H1 (cell line): ENCODE results near the gene SMIM7. TPM values are rescaled to one million over a fixed set of nuclear protein-coding genes. Genes with fewer than 3 reads are reported as not detected.

Experiments used
- CTCF ChIA-PET: fragments of 300-600 bp; sonication (Branson Sonifier 250); formaldehyde crosslinking; loops from one replicate; lab custom pipeline; 2021; ENCODE audit not compliant: partially characterized antibody; lab: Charles Lee
- POLR2A ChIA-PET: fragments of 300-600 bp; sonication (Branson Sonifier 250); formaldehyde crosslinking; loops from one replicate; lab custom pipeline; 2021; ENCODE audit warnings: inconsistent platforms; ENCODE audit not compliant: partially characterized antibody; lab: Charles Lee
- DNase-seq, 2 experiments: peaks; one replicate each; pipeline versions ENCODE4 v3.0.0 to v3.0.0-alpha.2; 2010 to 2022; ENCODE audit warnings: low spot score in 2 of 2, low read depth in 1 of 2, mixed read lengths in 1 of 2
- FAIRE-seq: peaks from 2 replicates; lab custom pipeline; 2011; peaks lifted over from hg19 to GRCh38; lab: Jason Lieb, UNC
- H2AFZ ChIP-seq: 2 replicates; pipeline ENCODE4 v1.8.1; 2012; ENCODE audit warnings: low read length, inconsistent platforms
- H2AK5ac ChIP-seq: 2 replicates; pipeline ENCODE4 v1.6.1; 2013; ENCODE audit warnings: low read depth, low read length
- H2BK120ac ChIP-seq: replicated peaks from 2 replicates; pipeline ENCODE3; 2013; ENCODE audit warnings: low read depth, low read length, inconsistent platforms
- H2BK12ac ChIP-seq: 2 replicates; pipeline ENCODE4 v1.6.1; 2013; ENCODE audit warnings: low read depth, low read length
- H2BK15ac ChIP-seq: 2 replicates; pipeline ENCODE4 v1.6.1; 2013; ENCODE audit warnings: low read length
- H2BK20ac ChIP-seq: 2 replicates; pipeline ENCODE4 v1.6.1; 2013; ENCODE audit warnings: low read length
- H2BK5ac ChIP-seq: 2 replicates; pipeline ENCODE4 v1.6.1; 2013; ENCODE audit warnings: low read depth, low read length
- H3K14ac ChIP-seq: 2 replicates; pipeline ENCODE4 v1.6.1; 2013; ENCODE audit warnings: inconsistent platforms; ENCODE audit not compliant: insufficient read length
- H3K18ac ChIP-seq: 2 replicates; pipeline ENCODE4 v1.6.1; 2013; ENCODE audit warnings: low read length; ENCODE audit errors: extremely low read depth
- H3K23ac ChIP-seq: 2 replicates; pipeline ENCODE4 v1.6.1; 2013; ENCODE audit warnings: inconsistent platforms; ENCODE audit not compliant: insufficient read length
- H3K23me2 ChIP-seq: 2 replicates; pipeline ENCODE4 v1.6.1; 2013; ENCODE audit warnings: low read depth, low read length
- H3K27ac ChIP-seq: 2 replicates; pipeline ENCODE4 v1.6.1; 2011; ENCODE audit warnings: low read depth, low read length, inconsistent platforms
- H3K27me3 ChIP-seq, 4 experiments: replicated peaks in 1 of 4; 1 replicate in 1 of 4; 2 replicates in 3 of 4; pipeline versions ENCODE4 v1.6.1 to v1.8.1; 2011 to 2013; ENCODE audit warnings: low read length in 3 of 4, mild to moderate bottlenecking in 3 of 4, inconsistent platforms in 2 of 4, mixed read lengths in 2 of 4, moderate library complexity in 1 of 4; ENCODE audit not compliant: control insufficient read depth in 3 of 4, insufficient read depth in 3 of 4; ENCODE audit errors: extremely low read depth in 1 of 4
- H3K36me3 ChIP-seq, 4 experiments: 2 replicates each; pipeline versions ENCODE4 v1.6.1 to v1.8.1; 2011 to 2013; ENCODE audit warnings: mild to moderate bottlenecking in 4 of 4, low read length in 3 of 4, moderate library complexity in 2 of 4, control low read depth in 1 of 4, inconsistent platforms in 1 of 4; ENCODE audit not compliant: insufficient read depth in 4 of 4, control insufficient read depth in 2 of 4
- H3K4ac ChIP-seq: replicated peaks from 2 replicates; pipeline ENCODE3; 2013; ENCODE audit warnings: low read length, low read depth, mixed read lengths, inconsistent platforms; ENCODE audit not compliant: insufficient read length
- H3K4me1 ChIP-seq, 4 experiments: replicated peaks in 1 of 4; 1 replicate in 1 of 4; 2 replicates in 3 of 4; pipeline versions ENCODE4 v1.6.1 to v1.8.1; 2011 to 2013; ENCODE audit warnings: low read length in 3 of 4, inconsistent platforms in 2 of 4, mixed read lengths in 1 of 4; ENCODE audit not compliant: insufficient read depth in 4 of 4, control insufficient read depth in 3 of 4
- H3K4me2 ChIP-seq, 2 experiments: 2 replicates each; pipeline versions ENCODE4 v1.6.1 to v1.8.1; 2011 to 2013; ENCODE audit warnings: low read depth in 2 of 2, low read length in 2 of 2, control low read depth in 1 of 2, inconsistent platforms in 1 of 2, mild to moderate bottlenecking in 1 of 2; ENCODE audit not compliant: insufficient read depth in 1 of 2
- H3K4me3 ChIP-seq, 4 experiments: fragments of 200-600, 300-600 bp in 1 of 4; sonication (generic), shearing (Covaris generic), sonication (Bioruptor Twin) in 1 of 4; 2 replicates each; pipeline versions ENCODE4 v1.5.1 to v1.8.1; 2011 to 2016; ENCODE audit warnings: low read length in 4 of 4, low read depth in 3 of 4, control low read depth in 2 of 4, inconsistent platforms in 2 of 4, mild to moderate bottlenecking in 2 of 4, mixed read lengths in 1 of 4, moderate library complexity in 1 of 4; ENCODE audit not compliant: insufficient read depth in 2 of 4; ENCODE audit errors: extremely low read depth in 1 of 4
- H3K56ac ChIP-seq: replicated peaks from 2 replicates; pipeline ENCODE3; 2013; ENCODE audit warnings: low read depth, mild to moderate bottlenecking, mixed read lengths, low read length, inconsistent platforms; ENCODE audit not compliant: insufficient read length
- H3K79me1 ChIP-seq: 2 replicates; pipeline ENCODE4 v1.6.1; 2013; ENCODE audit warnings: low read depth, low read length, control low read depth
- H3K79me2 ChIP-seq, 2 experiments: 2 replicates each; pipeline versions ENCODE4 v1.6.1 to v1.8.1; 2012 to 2013; ENCODE audit warnings: low read length in 2 of 2, mild to moderate bottlenecking in 2 of 2, inconsistent platforms in 1 of 2; ENCODE audit not compliant: insufficient read depth in 2 of 2, control insufficient read depth in 1 of 2
- H3K9ac ChIP-seq, 4 experiments: replicated peaks in 1 of 4; 1 replicate in 1 of 4; 2 replicates in 3 of 4; pipeline versions ENCODE4 v1.6.1 to v1.8.1; 2011 to 2013; ENCODE audit warnings: low read depth in 3 of 4, low read length in 3 of 4, control low read depth in 2 of 4, mild to moderate bottlenecking in 2 of 4, moderate library complexity in 2 of 4, inconsistent platforms in 1 of 4; ENCODE audit errors: extremely low read depth in 1 of 4
- H3K9me3 ChIP-seq, 2 experiments: 2 replicates each; pipeline versions ENCODE4 v1.6.1 to v1.8.1; 2012 to 2013; ENCODE audit warnings: mild to moderate bottlenecking in 2 of 2, moderate library complexity in 2 of 2, control low read depth in 1 of 2, inconsistent platforms in 1 of 2, low read depth in 1 of 2, low read length in 1 of 2, mixed read lengths in 1 of 2; ENCODE audit not compliant: insufficient read depth in 2 of 2
- H4K20me1 ChIP-seq, 2 experiments: replicated peaks in 1 of 2; 2 replicates each; pipeline versions ENCODE3 to v1.8.1; 2011 to 2013; ENCODE audit warnings: inconsistent platforms in 2 of 2, low read length in 2 of 2, mild to moderate bottlenecking in 1 of 2; ENCODE audit not compliant: insufficient read depth in 2 of 2, control insufficient read depth in 1 of 2
- H4K5ac ChIP-seq: 2 replicates; pipeline ENCODE4 v1.6.1; 2013; ENCODE audit warnings: low read length, low read depth, mixed read lengths, inconsistent platforms; ENCODE audit not compliant: insufficient read length
- H4K8ac ChIP-seq: 2 replicates; pipeline ENCODE4 v1.8.0; 2013; ENCODE audit warnings: mild to moderate bottlenecking, moderate library complexity, low read length, inconsistent platforms; ENCODE audit not compliant: insufficient read depth; ENCODE audit errors: extremely low read depth
- H4K91ac ChIP-seq: replicated peaks from 2 replicates; pipeline ENCODE3; 2013; ENCODE audit warnings: low read length, mixed read lengths, inconsistent platforms; ENCODE audit not compliant: insufficient read length
- BRCA1 ChIP-seq: IDR thresholded peaks from 2 replicates; pipeline ENCODE4 v1.6.1; 2012; ENCODE audit warnings: low read depth, low read length, improper control_type of control experiment
- RBBP5 ChIP-seq: IDR thresholded peaks from 2 replicates; pipeline ENCODE4 v1.7.1; 2012; ENCODE audit warnings: low read depth, mild to moderate bottlenecking, inconsistent platforms, low read length, moderate library complexity, borderline replicate concordance
- RXRA ChIP-seq: IDR thresholded peaks from 2 replicates; pipeline ENCODE4 v1.6.1; 2011; ENCODE audit warnings: low read depth, mild to moderate bottlenecking, low read length, moderate library complexity; ENCODE audit not compliant: insufficient read depth
- SP4 ChIP-seq: IDR thresholded peaks from 2 replicates; pipeline ENCODE4 v1.6.1; 2012; ENCODE audit warnings: low read length, inconsistent platforms
- WGBS, 2 experiments: shearing (Covaris generic) in 1 of 2; methylation state at CpG; one replicate each; pipeline versions ENCODE4 v1.1.6 to v1.1.7; 2013 to 2015; ENCODE audit warnings: low lambda C conversion rate in 2 of 2, mixed read lengths in 2 of 2, inconsistent platforms in 1 of 2, low coverage in 1 of 2, missing lambda C conversion rate in 1 of 2; ENCODE audit not compliant: insufficient replicate concordance in 2 of 2, insufficient coverage in 1 of 2, insufficient read length in 1 of 2; ENCODE audit errors: extremely low coverage in 1 of 2, missing lambda C conversion rate in 1 of 2; 5-methylcytosine and 5-hydroxymethylcytosine counted together
- polyA plus RNA-seq, 7 experiments: library from polyadenylated mRNA; depleted of rRNA in 3 of 7; stranded (reverse) in 5 of 7; unstranded in 2 of 7; fragments of >200 nt in 5 of 7; fragments of 200-250 nt in 2 of 7; gene quantifications; 1 replicate in 5 of 7; 2 replicates in 1 of 7; 4 replicates in 1 of 7; pipeline versions ENCODE4 v1.2.1 to v1.2.3, GENCODE V29; 2011 to 2013; ENCODE audit warnings: missing spikeins in 2 of 7, mixed read lengths in 2 of 7
- total RNA-seq: library from RNA; stranded (reverse); fragmentation: NEBNext Ultra II Directional; extraction: Animal tissue kit (Norgen Biotek cat#: 25700); gene quantifications from 2 replicates; pipeline ENCODE4 v1.2.1, GENCODE V29; 2021

Gene SMIM7
- total and polyA plus RNA-seq, 2 of the 8 experiments (the other 6 are each of a cell fraction or from before 2014, with no cell fraction given): 55.5 to 67.5 TPM

- H3K36me3 ChIP-seq: no peaks in the 10 kb centered on the region
- no peak overlapping the region for H3K4me3 ChIP-seq
- no peak overlapping the region for H3K9ac ChIP-seq
- no peak overlapping the region for H4K8ac ChIP-seq
- no peaks in the 10 kb centered on the region for H3K9me3 ChIP-seq
- CTCF ChIA-PET: interaction anchor here (1.7 kb wide), 1 partner anchor 12 kb away, joined by 5 read pairs; no protein-coding TSS in a partner anchor
- peaks cover 46% of the 10 kb centered on the region for H3K79me1 ChIP-seq
- no peak overlapping the region for H2BK20ac ChIP-seq
- no peak for FAIRE-seq
- no peak overlapping the region for H4K5ac ChIP-seq
- H2BK12ac ChIP-seq: no peak overlapping the region
- H3K23me2 ChIP-seq: no peaks in the 10 kb centered on the region
- no peak for DNase-seq
- peaks cover 0 to 88% of the 10 kb centered on the region in 2 experiments; a peak in 3 of 4 replicates for H3K79me2 ChIP-seq
- H3K4me2 ChIP-seq: no peak overlapping the region
- no peak overlapping the region for H2AFZ ChIP-seq
- H2BK5ac ChIP-seq: peak overlapping the region; percentile 39; the same call in 1 of the 2 replicates
- no peak overlapping the region for H3K18ac ChIP-seq
- POLR2A ChIA-PET: interaction anchor here (1.3 to 1.6 kb wide), 2 partner anchors 9 to 15 kb away, joined by 4 to 5 read pairs; no protein-coding TSS in a partner anchor
- no peak overlapping the region for H2AK5ac ChIP-seq
- no peak overlapping the region for H3K27ac ChIP-seq
- TF ChIP-seq SP4: no peak
- TF ChIP-seq RBBP5: no peak
- no peak for TF ChIP-seq BRCA1
- no peak for TF ChIP-seq RXRA
- no peak overlapping the region for H2BK15ac ChIP-seq
- H3K14ac ChIP-seq: no peak overlapping the region
- H3K4ac ChIP-seq: no peak overlapping the region
- 85% methylated on average over 6 of the region's 6 CpGs; no CpG with 5 or more reads in 1 of the 2 experiments for WGBS, 2 experiments
- H4K20me1 ChIP-seq: peaks cover 9 to 39% of the 10 kb centered on the region in 2 experiments
- no peak overlapping the region for H2BK120ac ChIP-seq
- H4K91ac ChIP-seq: no peak overlapping the region
- H3K4me1 ChIP-seq: no peaks in the 10 kb centered on the region
- no peak overlapping the region for H3K56ac ChIP-seq
- no peak overlapping the region for H3K23ac ChIP-seq
- no peaks in the 10 kb centered on the region for H3K27me3 ChIP-seq
Measured at GRCh38 chr19:16599655-16600346, 60.1 kb downstream of the SMIM7 start.
